IMR-90 (cell line): ENCODE results near the gene MAN1C1. TPM values are rescaled to one million over a fixed set of nuclear protein-coding genes. Genes with fewer than 3 reads are reported as not detected.

ENCODE experiments used
- ATAC-seq: fragments of 200-7000 bp; cut with Tn5 transposase; 2 replicates; pipeline ENCODE4 v1.9.1; 2020; ENCODE audit warnings: low read depth, mild to moderate bottlenecking, moderate library complexity
- BruUV-seq: library from RNA; stranded (reverse); fragments of 400-500 nt; replicated peaks from 2 replicates; lab custom pipeline; 2021; lab: Mats Ljungman, UMichigan
- CTCF ChIA-PET: fragments of 300-600 bp; formaldehyde crosslinking; extraction: SDS; loops from one replicate; lab custom pipeline; 2021; ENCODE audit warnings: antibody characterized with exemption; lab: Yijun Ruan, JAX
- POLR2A ChIA-PET: fragments of 300-600 bp; sonication (Branson Sonifier 250); formaldehyde crosslinking; loops from one replicate; lab custom pipeline; 2022; ENCODE audit warnings: antibody characterized with exemption; ENCODE audit not compliant: unreplicated experiment; lab: Charles Lee
- DNase-seq: peaks from one replicate; pipeline ENCODE4 v3.0.0; 2013
- H2AFZ ChIP-seq: replicated peaks from 2 replicates; pipeline ENCODE3; 2013; ENCODE audit warnings: low read length, mild to moderate bottlenecking; ENCODE audit not compliant: poor library complexity
- H2AK5ac ChIP-seq: 2 replicates; pipeline ENCODE4 v1.6.1; 2013; ENCODE audit warnings: low read depth, low read length, inconsistent platforms
- H2AK9ac ChIP-seq: replicated peaks from 2 replicates; pipeline ENCODE3; 2013; ENCODE audit warnings: mild to moderate bottlenecking, low read depth, low read length, moderate library complexity; ENCODE audit not compliant: poor library complexity
- H2BK120ac ChIP-seq: 2 replicates; pipeline ENCODE4 v1.6.1; 2013; ENCODE audit warnings: low read depth, low read length, inconsistent platforms
- H2BK15ac ChIP-seq: 3 replicates; pipeline ENCODE4 v1.6.1; 2013; ENCODE audit warnings: low read depth, low read length, inconsistent platforms
- H2BK20ac ChIP-seq: 2 replicates; pipeline ENCODE4 v1.6.1; 2013; ENCODE audit warnings: low read depth, mild to moderate bottlenecking, inconsistent platforms, low read length, moderate library complexity
- H2BK5ac ChIP-seq: 2 replicates; pipeline ENCODE4 v1.6.1; 2013; ENCODE audit warnings: mild to moderate bottlenecking, low read depth, low read length, inconsistent platforms; ENCODE audit not compliant: poor library complexity, severe bottlenecking
- H3K14ac ChIP-seq: replicated peaks from 2 replicates; pipeline ENCODE4 v1.6.1; 2013; ENCODE audit warnings: low read depth, low read length, inconsistent platforms
- H3K18ac ChIP-seq: 2 replicates; pipeline ENCODE4 v1.6.1; 2013; ENCODE audit warnings: low read depth, low read length, control low read depth
- H3K23ac ChIP-seq: 2 replicates; pipeline ENCODE4 v1.6.1; 2013; ENCODE audit warnings: low read depth, low read length, inconsistent platforms
- H3K27ac ChIP-seq: 2 replicates; pipeline ENCODE4 v1.5.1; 2013; ENCODE audit warnings: mild to moderate bottlenecking, control low read depth, low read length; ENCODE audit not compliant: insufficient read depth
- H3K27me3 ChIP-seq: 2 replicates; pipeline ENCODE4 v1.6.1; 2013; ENCODE audit warnings: low read length; ENCODE audit not compliant: control insufficient read depth, insufficient read depth
- H3K36me3 ChIP-seq: 2 replicates; pipeline ENCODE4 v1.6.1; 2013; ENCODE audit warnings: low read length, mixed read lengths; ENCODE audit not compliant: control insufficient read depth, insufficient read depth
- H3K4ac ChIP-seq: 2 replicates; pipeline ENCODE4 v1.6.1; 2013; ENCODE audit warnings: low read depth, low read length, inconsistent platforms
- H3K4me1 ChIP-seq: 2 replicates; pipeline ENCODE4 v1.6.1; 2013; ENCODE audit warnings: low read length, mixed read lengths; ENCODE audit not compliant: control insufficient read depth, insufficient read depth
- H3K4me2 ChIP-seq: 2 replicates; pipeline ENCODE4 v1.6.1; 2013; ENCODE audit warnings: low read depth, mild to moderate bottlenecking, control low read depth, low read length, moderate library complexity
- H3K4me3 ChIP-seq: 2 replicates; pipeline ENCODE4 v1.5.1; 2013; ENCODE audit warnings: low read depth, mild to moderate bottlenecking, control low read depth, low read length, moderate library complexity; ENCODE audit not compliant: insufficient read depth
- H3K56ac ChIP-seq: 2 replicates; pipeline ENCODE4 v1.6.1; 2013; ENCODE audit warnings: low read length, inconsistent platforms; ENCODE audit not compliant: insufficient read depth; ENCODE audit errors: extremely low read depth
- H3K79me1 ChIP-seq, 2 experiments: 2 replicates each; pipeline ENCODE4 v1.6.1; 2013; ENCODE audit warnings: low read length in 2 of 2, inconsistent platforms in 1 of 2, low read depth in 1 of 2
- H3K9ac ChIP-seq: 2 replicates; pipeline ENCODE4 v1.6.1; 2013; ENCODE audit warnings: low read depth, low read length, control low read depth
- H3K9me1 ChIP-seq: 2 replicates; pipeline ENCODE4 v1.6.1; 2013; ENCODE audit warnings: low read length, inconsistent platforms; ENCODE audit not compliant: insufficient read depth
- H3K9me3 ChIP-seq: 2 replicates; pipeline ENCODE4 v1.6.1; 2013; ENCODE audit warnings: low read length; ENCODE audit not compliant: control insufficient read depth, insufficient read depth
- H4K20me1 ChIP-seq: 2 replicates; pipeline ENCODE4 v1.6.1; 2013; ENCODE audit warnings: low read length, inconsistent platforms; ENCODE audit not compliant: insufficient read depth
- H4K5ac ChIP-seq: 2 replicates; pipeline ENCODE4 v1.6.1; 2013; ENCODE audit warnings: mild to moderate bottlenecking, low read depth, low read length, control low read depth
- H4K8ac ChIP-seq, 2 experiments: 2 replicates each; pipeline ENCODE4 v1.6.1; 2013; ENCODE audit warnings: low read depth in 2 of 2, low read length in 2 of 2, control low read depth in 1 of 2, inconsistent platforms in 1 of 2
- H4K91ac ChIP-seq: 2 replicates; pipeline ENCODE4 v1.6.1; 2013; ENCODE audit warnings: low read depth, low read length, inconsistent platforms; ENCODE audit not compliant: insufficient read depth
- BHLHE40 ChIP-seq: fragments of 150-350 bp; IDR thresholded peaks from 2 replicates; pipeline ENCODE4 v1.6.1; 2016; ENCODE audit warnings: mild to moderate bottlenecking, low read depth, low read length
- CEBPB ChIP-seq: IDR thresholded peaks from 2 replicates; pipeline ENCODE4 v1.6.1; 2012; ENCODE audit warnings: low read depth, low read length, improper control_type of control experiment
- CHD1 ChIP-seq: IDR thresholded peaks from 2 replicates; pipeline ENCODE4 v1.6.1; 2012; ENCODE audit warnings: low read depth, low read length, improper control_type of control experiment
- MAZ ChIP-seq: IDR thresholded peaks from 2 replicates; pipeline ENCODE4 v1.6.1; 2012; ENCODE audit warnings: low read depth, mild to moderate bottlenecking, low read length, improper control_type of control experiment, moderate library complexity, borderline replicate concordance
- NFE2L2 ChIP-seq: fragments of 150-350 bp; IDR thresholded peaks from 2 replicates; pipeline ENCODE4 v1.6.1; 2016; ENCODE audit warnings: low read depth, mild to moderate bottlenecking, low read length
- RAD21 ChIP-seq: IDR thresholded peaks from 2 replicates; pipeline ENCODE4 v1.6.1; 2012; ENCODE audit warnings: low read length, improper control_type of control experiment
- RCOR1 ChIP-seq: IDR thresholded peaks from 2 replicates; pipeline ENCODE4 v1.6.1; 2012; ENCODE audit warnings: mild to moderate bottlenecking, low read length, improper control_type of control experiment; ENCODE audit not compliant: insufficient replicate concordance
- RFX5 ChIP-seq: IDR thresholded peaks from 2 replicates; pipeline ENCODE4 v1.8.0; 2012; ENCODE audit warnings: low read depth, mild to moderate bottlenecking, low read length, moderate library complexity
- WGBS, 2 experiments: methylation state at CpG; one replicate each; pipeline versions ENCODE4 v1.1.5 to v1.1.7; 2013; ENCODE audit warnings: missing lambda C conversion rate in 2 of 2; ENCODE audit not compliant: insufficient read length in 1 of 2; ENCODE audit errors: extremely low coverage in 2 of 2; 5-methylcytosine and 5-hydroxymethylcytosine counted together
- dilution Hi-C: fragments of 300-500 bp; cut with HindIII; formaldehyde crosslinking; loops from one replicate; pipeline ENCODE4 v1.14.3; 2018; ENCODE audit warnings: low sequenced_read_pairs; ENCODE audit not compliant: unreplicated experiment
- in situ Hi-C: fragments of 300-500 bp; cut with MboI; formaldehyde crosslinking; loops from 3 replicates; pipeline ENCODE4 v1.14.3; 2019; ENCODE audit warnings: low sequenced_read_pairs, inconsistent platforms, mixed read lengths
- intact Hi-C: fragments of 100-400 bp; cut with micrococcal nuclease; formaldehyde crosslinking; loops from 2 replicates; pipeline ENCODE4 v1.10.0; 2022
- polyA plus RNA-seq, 3 experiments: library from polyadenylated mRNA; depleted of rRNA; stranded (reverse); fragments of >200 nt; gene quantifications; 2 replicates each; pipeline ENCODE4 v1.2.3, GENCODE V29; 2012; ENCODE audit warnings: low replicate concordance in 1 of 3
- total RNA-seq: library from RNA; depleted of rRNA; stranded (reverse); fragments of >200 nt; gene quantifications from 2 replicates; pipeline ENCODE4 v1.2.3, GENCODE V29; 2012
- TF ChIP-seq, protein P1 (sequence below): fragments of 150-350 bp; IDR thresholded peaks from 2 replicates; pipeline ENCODE4 v1.6.1; 2017; ENCODE audit warnings: mild to moderate bottlenecking, antibody characterized with exemption, low read length, low read depth

MAN1C1 gene
- total and polyA plus RNA-seq, 2 of the 4 experiments (the other 2 are of a cell fraction): 3.2 to 11.3 TPM

DNA sequence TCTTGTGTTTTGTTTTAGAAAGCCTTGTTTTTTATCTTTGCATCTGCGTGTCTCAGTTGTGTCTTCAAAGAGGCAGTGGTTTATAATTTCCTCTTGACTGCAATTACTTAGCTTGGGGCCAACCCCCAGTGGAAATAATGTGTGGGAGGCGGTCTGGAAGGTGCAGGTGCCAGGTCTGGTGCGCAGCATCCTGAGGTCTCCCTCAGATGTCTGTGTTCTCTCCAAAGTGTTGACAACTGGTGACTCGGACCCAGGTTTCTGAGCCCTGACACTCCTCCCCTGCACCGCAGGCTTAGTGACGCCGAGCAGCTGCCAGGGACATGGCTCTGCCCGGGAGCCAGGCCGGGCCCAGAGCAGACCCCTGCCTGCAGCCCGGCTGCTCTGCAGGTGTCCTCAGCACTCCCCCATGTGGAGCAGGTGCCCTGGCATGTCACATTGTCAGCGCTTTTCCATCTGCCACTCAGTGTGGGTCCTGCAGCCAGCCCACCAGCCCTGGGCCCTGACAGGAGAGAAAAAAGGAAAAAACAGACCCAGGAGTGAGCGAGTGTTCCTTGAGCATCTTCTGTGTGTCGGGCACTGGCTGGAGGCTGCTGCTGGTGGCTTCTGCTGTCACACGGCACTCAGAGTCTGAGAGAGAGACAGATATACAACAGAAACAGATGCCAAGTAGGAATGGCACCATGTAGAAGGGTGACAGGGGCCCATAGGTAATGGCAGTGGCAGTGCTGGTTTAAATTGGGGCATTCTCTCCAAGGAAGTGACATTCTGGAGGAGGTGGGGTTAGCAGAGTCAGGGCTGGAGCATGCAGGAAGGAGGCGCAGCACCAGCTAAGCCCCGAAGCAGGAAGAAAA, 158.6 kb downstream of the MAN1C1 start:
- dilution Hi-C loops: no loop called here
- Histone ChIP-seq H3K4me1 (peaks cover 4% of the 10 kb centered on the region; the same call in 1 of the 2 replicates), H3K9ac (no peak overlapping the region), H2AFZ (peak overlapping the region; percentile 35), H3K18ac (no peak overlapping the region), H3K23ac (no peak overlapping the region), H3K27me3 (no peaks in the 10 kb centered on the region), H3K4me2 (no peak overlapping the region), H3K14ac (no peak overlapping the region), H3K36me3 (peaks cover 24% of the 10 kb centered on the region; the same call in 1 of the 2 replicates), H3K27ac (no peak overlapping the region), H2BK5ac (no peak overlapping the region), H2AK5ac (no peak overlapping the region), H2BK120ac (no peak overlapping the region), H4K91ac (no peak overlapping the region), H2BK20ac (no peak overlapping the region), H4K20me1 (no peaks in the 10 kb centered on the region), H2BK15ac (no peak overlapping the region), H3K9me1 (peaks cover 6% of the 10 kb centered on the region), H3K79me1 (no peaks in the 10 kb centered on the region), H3K4ac (no peak overlapping the region), H2AK9ac (no peak overlapping the region), H3K56ac (no peak overlapping the region), H3K4me3 (no peak overlapping the region), H3K9me3 (no peaks in the 10 kb centered on the region), H4K8ac (no peak overlapping the region), H4K5ac (no peak overlapping the region)
- ATAC-seq: 0 out of 2 replicates have a peak, but pooled peaks have one; percentile 21
- CTCF ChIA-PET: no interaction called here
- DNase-seq: no peak
- 46% methylated on average over 10 of the region's 16 CpGs; no CpG with 5 or more reads in 1 of the 2 experiments for WGBS, 2 experiments
- in situ Hi-C loops: no loop called here
- TF ChIP-seq NFE2L2: no peak
- TF ChIP-seq MAZ: no peak
- TF ChIP-seq RAD21: no peak
- TF ChIP-seq RCOR1: no peak
- TF ChIP-seq, protein P1, sequence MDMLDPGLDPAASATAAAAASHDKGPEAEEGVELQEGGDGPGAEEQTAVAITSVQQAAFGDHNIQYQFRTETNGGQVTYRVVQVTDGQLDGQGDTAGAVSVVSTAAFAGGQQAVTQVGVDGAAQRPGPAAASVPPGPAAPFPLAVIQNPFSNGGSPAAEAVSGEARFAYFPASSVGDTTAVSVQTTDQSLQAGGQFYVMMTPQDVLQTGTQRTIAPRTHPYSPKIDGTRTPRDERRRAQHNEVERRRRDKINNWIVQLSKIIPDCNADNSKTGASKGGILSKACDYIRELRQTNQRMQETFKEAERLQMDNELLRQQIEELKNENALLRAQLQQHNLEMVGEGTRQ: no peak
- TF ChIP-seq BHLHE40: no peak
- no peak for TF ChIP-seq RFX5
- no peak for TF ChIP-seq CHD1
- TF ChIP-seq CEBPB: no peak
- POLR2A ChIA-PET: no interaction called here
- BruUV-seq: no TSS peak
- intact Hi-C loops: no loop called here
